ENCODE results near the gene RAX2.

Gene RAX2

GRCh38 chr19:3801412-3802096, 29.5 kb upstream of the RAX2 start:
- peak in 52 of 58 donors; percentile 8 to 88 (median 50) for DNase-seq

GRCh38 chr19:3800996-3801395, 29.0 kb upstream of the RAX2 start:
- no peak for DNase-seq

- no peak for DNase-seq
Measured at GRCh38 chr19:3798137-3798536, 26.1 kb upstream of the RAX2 start.

- no peak for DNase-seq
Measured at GRCh38 chr19:3796358-3796757, 24.3 kb upstream of the RAX2 start.

- no peak for DNase-seq
Measured at GRCh38 chr19:3793799-3794198, 21.8 kb upstream of the RAX2 start.

- DNase-seq = no peak
Measured at GRCh38 chr19:3792114-3792513, 20.1 kb upstream of the RAX2 start.

- DNase-seq = no peak
Measured at GRCh38 chr19:3790941-3791340, 18.9 kb upstream of the RAX2 start.

- no peak for DNase-seq
Measured at GRCh38 chr19:3790209-3790734, 18.2 kb upstream of the RAX2 start.

GRCh38 chr19:3788996-3789778, 17.2 kb upstream of the RAX2 start:
- no peak for DNase-seq

- DNase-seq = peak in 2 of 58 donors; percentile 10 to 22
Measured at GRCh38 chr19:3785938-3786824, 14.2 kb upstream of the RAX2 start, which contains the start of gene MATK. Gene MATK (minus strand): TSS chr19:3786381. CDS start chr19:3785135, 1,246 bp downstream.

- peak in 20 of 58 donors; percentile 6 to 66 (median 30) for DNase-seq
Measured at GRCh38 chr19:3785451-3785937, 13.5 kb upstream of the RAX2 start.

- DNase-seq = no peak
Measured at GRCh38 chr19:3784607-3785450, 12.8 kb upstream of the RAX2 start.

GRCh38 chr19:3783660-3784584, 11.9 kb upstream of the RAX2 start:
- no peak for DNase-seq

- DNase-seq = no peak
Measured at GRCh38 chr19:3782903-3783302, 10.9 kb upstream of the RAX2 start.

- no peak for DNase-seq
Measured at GRCh38 chr19:3782330-3782729, 10.3 kb upstream of the RAX2 start.

- no peak for DNase-seq
Measured at GRCh38 chr19:3781603-3782002, 9.6 kb upstream of the RAX2 start.

- DNase-seq = no peak
Measured at GRCh38 chr19:3780786-3781304, 8.8 kb upstream of the RAX2 start.

GRCh38 chr19:3778899-3779723, 7.1 kb upstream of the RAX2 start:
- no peak for DNase-seq
